Body of pancreas (tissue), 4 donors: ENCODE measurements around the gene STX16. TPM values are rescaled to one million over a fixed set of nuclear protein-coding genes. Genes with fewer than 3 reads are reported as not detected.
"Not testable (repeated sequence)": the region's sequence is repeated elsewhere in the genome, so short reads cannot be mapped to it uniquely, and the experiment has no call there.

Source experiments
- ATAC-seq: fragments of 150-250 bp; one replicate; pipeline ENCODE4 v1.9.1; 2016
- DNase-seq, 4 donors: peaks; one replicate each; pipeline ENCODE4 v3.0.0-alpha.2; 2019
- H3K27ac ChIP-seq, 4 donors: fragments of 200-600 bp; sonication (generic); 1 replicate in 3 of 4; 2 replicates in 1 of 4; pipeline versions ENCODE4 v1.5.1 to v1.6.1; 2016 to 2019; ENCODE audit warnings: mild to moderate bottlenecking in 1 of 4, mixed read lengths in 1 of 4, moderate library complexity in 1 of 4
- H3K27me3 ChIP-seq, 2 donors: fragments of 200-600 bp; sonication (generic); one replicate each; pipeline ENCODE4 v1.6.0; 2016; ENCODE audit warnings: mild to moderate bottlenecking in 1 of 2
- H3K36me3 ChIP-seq, 2 donors: fragments of 200-600 bp; sonication (generic); replicated peaks in 1 of 2; 2 replicates each; pipeline ENCODE4 v1.5.1; 2016; ENCODE audit warnings: low read depth in 2 of 2; ENCODE audit not compliant: insufficient read depth in 1 of 2
- H3K4me1 ChIP-seq: fragments of 200-600 bp; sonication (generic); one replicate; pipeline ENCODE4 v1.6.0; 2016
- H3K4me3 ChIP-seq, 2 donors: fragments of 200-600 bp; sonication (generic); 1 replicate in 1 of 2; 2 replicates in 1 of 2; pipeline ENCODE4 v1.5.1; 2016 to 2019
- H3K9me3 ChIP-seq, 3 donors: fragments of 200-600 bp; sonication (generic); 1 replicate in 2 of 3; 2 replicates in 1 of 3; pipeline ENCODE4 v1.5.1; 2016
- CTCF ChIP-seq, 7 experiments: fragments of 450-650 bp in 4 of 7; fragments of 200-600 bp in 3 of 7; sonication (generic) in 3 of 7; IDR thresholded peaks; one replicate each; pipeline ENCODE4 v1.5.1; 2016 to 2019; ENCODE audit warnings: antibody characterized with exemption in 7 of 7
- POLR2A ChIP-seq, 3 donors: fragments of 450-650 bp; IDR thresholded peaks; one replicate each; pipeline ENCODE4 v1.6.1; 2016; ENCODE audit warnings: antibody characterized with exemption in 3 of 3, mild to moderate bottlenecking in 2 of 3
- WGBS, 2 donors: methylation state at CpG; one replicate each; pipeline ENCODE4 v1.1.5; 2017; 5-methylcytosine and 5-hydroxymethylcytosine counted together
- intact Hi-C: fragments of 100-400 bp; cut with DNase I; formaldehyde crosslinking; loops from one replicate; pipeline ENCODE4 v1.15.1; 2023
- total RNA-seq, 2 donors: library from RNA; depleted of rRNA; stranded (reverse); fragments of >200 nt; gene quantifications; one replicate each; pipeline ENCODE4 v1.1.0, GENCODE V29; 2016

STX16 gene
- total RNA-seq, 2 donors from 2014 or later, result 55.0 to 69.5 TPM

DNA sequence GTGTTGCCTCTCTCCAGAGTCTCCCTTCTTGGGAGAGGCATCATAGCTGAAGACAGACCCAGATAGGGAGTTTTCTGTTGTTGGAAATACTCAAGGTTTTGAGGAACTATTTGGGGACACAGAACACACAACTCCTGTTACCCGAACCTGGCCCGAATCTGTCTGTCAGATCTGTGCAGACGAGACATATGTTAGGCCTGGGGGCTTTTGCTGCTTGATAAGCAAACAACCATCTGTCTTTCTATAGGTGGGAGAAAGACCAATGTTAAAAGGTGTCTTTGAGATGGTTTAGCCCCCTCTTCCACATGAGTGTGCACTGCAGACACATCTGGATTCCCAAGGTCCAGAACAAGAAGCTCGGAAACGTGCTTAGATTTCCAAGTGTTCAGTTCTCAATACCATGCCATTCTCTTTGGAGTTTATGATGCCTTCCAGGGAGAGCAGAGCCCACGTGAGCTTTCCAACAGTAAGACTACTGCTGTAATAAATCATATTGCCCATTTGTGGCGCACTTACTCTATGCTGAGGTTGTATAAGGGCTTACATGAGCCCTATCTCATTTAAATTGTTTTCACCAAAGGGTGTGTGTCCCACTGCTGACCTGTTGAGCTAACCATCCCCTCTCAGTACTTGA, 3.8 kb upstream of the STX16 start:
- H3K27ac ChIP-seq, result no peak overlapping the region
- WGBS, 2 donors, result 75 to 76% methylated on average over 7 of the region's 7 CpGs
- no peaks in the 10 kb centered on the region for H3K9me3 ChIP-seq
- no peaks in the 10 kb centered on the region for H3K27me3 ChIP-seq
- peak in 1 of 4 donors; percentile 1 for DNase-seq
- peaks cover 14% of the 10 kb centered on the region for H3K4me1 ChIP-seq
- TF ChIP-seq POLR2A (IDR thresholded peaks at IDR 0.05) (no peak), CTCF (IDR thresholded peaks at IDR 0.05) (no peak)
- ATAC-seq, result no peak
- intact Hi-C loops, result no loop called here
- H3K36me3 ChIP-seq, result no peaks in the 10 kb centered on the region
- H3K4me3 ChIP-seq, result no peak overlapping the region

GRCh38 chr20:58647796-58648501, 3.1 kb upstream of the STX16 start:
- ATAC-seq (no peak), DNase-seq (peak in 1 of 4 donors; percentile 4)
- intact Hi-C loops, result no loop called here
- 69 to 84% methylated on average over 9 to 10 of the region's 12 CpGs for WGBS, 2 donors
- no peak overlapping the region for H3K4me3 ChIP-seq
- H3K27ac ChIP-seq, result no peak overlapping the region
- no peaks in the 10 kb centered on the region for H3K9me3 ChIP-seq
- no peak for TF ChIP-seq POLR2A (IDR thresholded peaks at IDR 0.05)
- TF ChIP-seq CTCF (IDR thresholded peaks at IDR 0.05), result no peak
- no peaks in the 10 kb centered on the region for H3K27me3 ChIP-seq
- peaks cover 16% of the 10 kb centered on the region for H3K4me1 ChIP-seq
- no peaks in the 10 kb centered on the region for H3K36me3 ChIP-seq

- H3K4me3 ChIP-seq, H3K9me3 ChIP-seq, intact Hi-C loops, H3K36me3 ChIP-seq, ATAC-seq, DNase-seq, H3K27ac ChIP-seq, H3K27me3 ChIP-seq: not testable (repeated sequence)
- peaks cover 21% of the 10 kb centered on the region for H3K4me1 ChIP-seq
- WGBS, 2 donors, result 92 to 93% methylated on average over 5 to 6 of the region's 6 CpGs
Observed at GRCh38 chr20:58648502-58648825, 2.6 kb upstream of the STX16 start.

- DNase-seq (peak in 3 of 4 donors; percentile 24 to 33 (median 31)), ATAC-seq (no peak)
- H3K27ac ChIP-seq, result peak overlapping the region; percentile 71 to 96 (median 94)
- TF ChIP-seq POLR2A (IDR thresholded peaks at IDR 0.05) (no peak), CTCF (IDR thresholded peaks at IDR 0.05) (no peak)
- H3K4me3 ChIP-seq, result peak overlapping the region; percentile 21 to 43
- peaks cover 27% of the 10 kb centered on the region for H3K4me1 ChIP-seq
- H3K36me3 ChIP-seq, result no peaks in the 10 kb centered on the region
- intact Hi-C loops, result no loop called here
- no peaks in the 10 kb centered on the region for H3K27me3 ChIP-seq
- 9 to 23% methylated on average over 9 to 69 of the region's 73 CpGs for WGBS, 2 donors
- no peaks in the 10 kb centered on the region for H3K9me3 ChIP-seq
Observed at GRCh38 chr20:58649288-58650180, 1.5 kb upstream of the STX16 start.

DNA sequence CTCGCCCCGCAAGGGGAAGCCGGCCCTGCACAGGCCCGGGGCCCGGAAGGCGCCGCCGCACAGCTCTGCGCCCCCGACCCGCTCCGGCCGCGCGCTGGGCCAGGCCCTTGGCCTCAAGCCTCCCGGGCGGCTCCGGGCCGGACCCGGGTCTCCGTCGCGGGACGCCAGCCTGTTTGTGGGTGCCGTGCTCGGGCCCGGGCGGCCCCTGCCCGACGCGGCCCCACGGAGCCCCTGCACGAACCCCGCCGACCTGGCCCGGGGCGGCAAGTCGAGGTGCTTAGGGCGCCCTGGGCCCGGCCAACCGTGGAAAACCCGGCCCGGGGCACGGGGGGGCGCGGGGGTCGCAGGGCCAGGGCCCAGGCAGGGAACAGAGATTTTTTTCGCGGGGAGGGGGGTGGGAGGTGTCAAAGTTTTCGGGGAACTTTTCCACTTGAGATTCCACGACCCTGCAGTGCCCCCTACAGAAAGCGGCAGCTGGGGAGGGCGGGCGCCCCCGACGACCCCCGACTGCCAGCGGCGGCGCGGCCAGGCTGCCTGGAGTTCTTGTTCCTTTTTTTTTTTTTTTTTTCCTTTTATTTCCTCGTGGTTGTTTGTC, 805 bp upstream of the STX16 start:
- 1 to 4% methylated on average over 32 to 43 of the region's 62 CpGs for WGBS, 2 donors
- TF ChIP-seq POLR2A (IDR thresholded peaks at IDR 0.05) (no peak), CTCF (IDR thresholded peaks at IDR 0.05) (no peak)
- intact Hi-C loops, result no loop called here
- no peaks in the 10 kb centered on the region for H3K36me3 ChIP-seq
- peak overlapping the region; percentile 71 to 96 (median 94) for H3K27ac ChIP-seq
- peaks cover 29% of the 10 kb centered on the region for H3K4me1 ChIP-seq
- H3K27me3 ChIP-seq, result no peaks in the 10 kb centered on the region
- ATAC-seq (peak; percentile 24), DNase-seq (peak in 3 of 4 donors; percentile 21 to 34 (median 28))
- no peaks in the 10 kb centered on the region for H3K9me3 ChIP-seq
- H3K4me3 ChIP-seq, result peak overlapping the region; percentile 21 to 43
